AG08395 (cell line): ENCODE results near the gene SDHB.

ENCODE experiments used
- DNase-seq: peaks from one replicate; pipeline ENCODE4 v3.0.0; 2012; ENCODE audit warnings: mixed read lengths, low spot score

The SDHB gene

DNA sequence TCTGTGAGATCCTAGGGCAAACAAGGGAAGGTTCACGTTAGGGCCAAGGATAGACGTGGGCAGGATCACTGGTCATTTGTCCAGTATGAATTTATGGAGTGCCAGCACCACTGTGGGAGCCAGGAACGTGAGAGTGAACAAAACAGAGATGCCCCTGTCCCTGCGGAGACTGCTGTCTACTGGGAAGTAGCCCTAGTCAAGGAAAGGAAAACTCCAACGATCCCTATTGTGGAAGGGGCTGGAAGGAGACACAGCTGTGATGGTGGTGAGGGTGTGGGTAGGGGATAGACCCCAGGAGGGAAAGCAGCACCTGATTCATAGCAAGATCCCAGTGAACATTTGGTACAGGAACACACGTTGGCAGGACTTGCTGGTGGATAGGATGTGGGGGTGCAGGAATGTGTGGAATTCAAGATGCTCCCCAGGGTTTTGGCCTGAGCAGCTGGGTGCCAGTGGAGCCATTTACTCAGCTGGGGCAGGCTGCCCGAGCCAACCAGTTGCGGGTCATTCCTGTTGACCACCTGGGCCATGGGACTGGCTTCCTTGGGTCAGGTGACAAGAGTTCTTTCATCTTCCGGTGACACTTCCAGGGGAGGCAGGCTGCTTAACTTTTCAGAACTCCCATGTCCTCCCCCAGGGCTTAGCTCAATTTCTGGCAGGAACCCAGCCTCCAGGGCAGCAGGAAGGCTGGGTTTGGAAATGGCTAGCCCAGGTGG lies 40.9 kb downstream of the SDHB start:
- peak; percentile 30 for DNase-seq

DNA sequence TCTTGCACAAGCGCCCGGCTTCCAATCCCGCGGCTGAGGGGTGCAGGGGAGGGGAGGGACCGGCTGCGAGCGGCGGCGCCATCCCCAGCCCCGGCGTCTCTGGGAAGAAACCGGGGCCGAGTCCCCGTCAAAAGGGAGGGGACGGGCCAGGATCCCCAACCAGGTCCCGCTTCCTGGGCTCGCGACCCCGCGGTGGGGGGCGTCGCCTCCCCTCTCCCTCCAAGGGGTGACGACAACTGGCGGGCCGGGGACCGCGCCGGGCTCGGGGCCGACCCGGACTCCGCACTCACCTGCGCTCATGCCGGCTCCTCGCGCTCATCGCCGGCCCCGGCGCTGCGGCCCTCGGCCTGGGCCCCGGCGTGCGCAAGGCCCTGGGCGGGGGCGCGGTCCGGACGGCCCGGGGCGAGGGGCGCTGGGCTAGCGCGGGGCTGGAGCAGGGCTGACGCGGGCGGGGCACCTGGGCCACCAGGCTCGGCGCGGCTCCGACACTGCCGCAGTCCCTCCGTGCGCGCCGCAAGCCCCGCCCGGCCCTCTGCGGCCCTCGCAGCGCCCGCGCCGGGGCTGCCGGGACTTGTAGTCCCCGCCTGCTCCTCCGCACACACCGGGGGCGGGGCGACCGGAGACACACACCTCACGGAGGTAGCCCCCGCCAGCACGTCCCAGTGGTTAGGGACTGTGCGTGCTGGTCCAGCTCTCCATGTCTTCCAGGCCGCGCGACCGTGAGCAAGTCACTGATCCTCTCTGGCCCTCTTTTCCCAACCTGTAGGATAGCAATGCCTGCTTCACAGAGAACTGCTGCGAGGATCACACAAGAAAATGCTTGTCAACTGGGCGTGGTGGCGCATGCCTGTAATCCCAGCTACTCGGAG lies 42.2 kb downstream of the SDHB start, which contains the start of gene ATP13A2:
TSS of gene ATP13A2 (minus strand) at position 490 of the 869 bp plus-strand sequence. CDS start at position 300, 190 bp downstream.
- peak; percentile 80 for DNase-seq

DNA sequence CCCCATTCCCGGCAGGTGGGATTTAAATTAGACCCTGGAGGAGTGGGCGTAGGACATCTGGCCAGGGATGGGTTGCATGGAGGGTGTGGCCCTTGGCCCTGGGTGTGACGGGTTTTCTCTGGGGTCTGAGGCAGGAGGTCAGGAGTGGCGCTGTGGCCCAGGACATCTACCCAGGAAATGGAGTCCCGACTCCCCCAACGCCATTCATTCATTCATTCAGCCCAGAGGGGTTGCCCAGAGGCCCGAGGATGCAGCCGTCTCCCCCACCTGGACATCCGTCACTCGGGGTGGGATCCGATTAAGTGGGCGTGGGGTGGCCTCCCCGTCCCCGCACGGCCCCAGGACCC lies 42.8 kb downstream of the SDHB start:
- no peak for DNase-seq

DNA sequence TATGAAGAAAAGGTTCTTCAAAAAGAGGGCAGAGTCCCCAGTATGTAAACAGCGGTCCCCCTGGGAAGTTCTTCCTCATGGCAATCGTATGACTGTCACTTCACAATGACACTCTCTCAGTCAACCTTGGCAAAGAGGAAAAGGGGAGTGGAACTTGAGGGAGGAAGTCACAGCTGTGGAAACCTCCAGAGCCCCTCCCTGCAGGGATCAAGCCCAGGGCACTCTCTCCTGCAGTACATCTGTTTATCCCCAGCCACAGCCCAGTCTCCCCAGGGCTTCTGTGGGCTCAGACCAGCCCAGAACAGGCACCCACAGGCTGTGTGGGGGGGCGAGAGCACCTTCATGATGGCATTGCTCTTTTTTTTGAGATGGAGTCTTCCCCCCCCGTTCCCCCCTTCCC lies 44.1 kb downstream of the SDHB start:
- no peak for DNase-seq

- no peak for DNase-seq
Observed at GRCh38 chr1:17008208-17008855, 45.5 kb downstream of the SDHB start.

DNA sequence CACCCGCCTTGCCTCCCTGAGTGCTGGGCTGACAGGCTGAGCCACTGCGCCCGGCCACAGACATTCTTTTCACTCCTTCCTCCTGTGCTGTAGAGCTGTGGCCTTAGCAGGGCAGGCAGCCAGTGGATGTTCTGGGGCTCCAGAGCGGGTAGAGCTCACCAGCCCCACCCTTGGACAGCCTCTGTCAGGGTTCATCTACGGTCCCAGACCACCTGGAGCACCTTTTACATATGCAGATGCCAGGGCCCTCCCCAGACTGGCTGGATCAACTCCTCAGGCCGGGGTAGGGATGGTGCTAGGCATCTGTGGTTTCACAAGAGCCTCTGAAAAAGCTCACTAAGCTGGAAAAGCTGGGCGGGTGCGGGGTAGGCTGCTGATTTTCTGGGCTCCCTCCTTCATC lies 46.7 kb downstream of the SDHB start:
- no peak for DNase-seq

DNA sequence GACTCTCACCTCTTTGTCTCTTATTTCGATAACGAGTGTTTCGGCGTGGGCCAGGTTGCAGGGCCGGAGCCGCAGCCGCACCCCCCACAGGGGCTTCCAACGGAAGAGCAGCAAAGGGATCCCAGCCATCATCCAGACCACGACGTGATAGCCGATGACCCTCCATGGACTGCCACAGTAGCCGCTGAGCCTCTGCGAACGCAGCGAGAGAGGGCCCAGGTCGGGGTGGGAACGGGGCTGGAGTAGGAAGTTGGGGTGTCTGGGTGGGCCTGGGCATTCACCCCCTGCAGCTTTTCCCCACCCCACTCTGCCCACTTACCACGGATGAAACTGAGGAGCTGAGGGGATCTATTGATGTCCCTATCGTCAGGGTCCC lies 48.5 kb downstream of the SDHB start:
- DNase-seq = no peak

GRCh38 chr1:17004466-17005364 lies 49.1 kb downstream of the SDHB start:
- no peak for DNase-seq

DNA sequence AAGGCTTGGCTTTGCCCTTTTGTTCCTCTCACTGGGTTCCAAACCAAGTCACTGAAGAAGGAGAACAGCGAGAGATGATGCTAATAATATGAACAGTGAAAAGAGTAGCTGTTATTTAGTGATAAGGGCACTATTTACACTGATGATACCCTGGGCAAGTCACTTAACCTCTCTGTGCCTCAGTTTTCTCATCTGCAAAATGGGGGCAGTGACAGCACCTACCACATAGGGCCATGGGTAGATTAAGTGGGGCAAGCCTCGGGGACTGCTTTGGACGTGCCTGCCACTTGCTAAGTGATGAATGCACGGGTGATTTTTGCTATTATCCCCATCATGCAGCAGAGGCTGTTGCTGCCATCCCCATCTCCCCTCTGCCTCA lies 51.3 kb downstream of the SDHB start:
- DNase-seq = no peak

- DNase-seq = no peak
Observed at GRCh38 chr1:17001760-17002523, 51.9 kb downstream of the SDHB start.

GRCh38 chr1:16999863-17000262 lies 54.0 kb downstream of the SDHB start:
- no peak for DNase-seq

DNA sequence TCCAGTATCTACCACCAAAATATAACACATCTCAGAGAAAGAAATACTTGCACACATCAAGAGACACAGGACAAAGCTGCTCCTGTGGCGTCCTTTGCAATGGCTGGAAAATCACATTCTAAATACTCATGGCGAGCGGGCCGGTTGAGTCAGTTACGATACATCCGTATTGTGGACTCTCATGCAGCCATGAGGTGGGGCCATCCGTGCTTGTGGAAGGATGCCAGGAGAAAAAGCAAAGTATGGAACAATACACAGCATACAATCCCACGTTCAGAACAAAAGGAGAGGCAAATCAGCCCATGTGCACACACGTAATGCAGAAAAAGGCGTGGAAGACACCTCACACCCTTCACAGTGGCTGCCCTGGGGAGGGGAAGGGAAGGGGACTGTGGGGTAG lies 55.2 kb downstream of the SDHB start:
- no peak for DNase-seq

DNA sequence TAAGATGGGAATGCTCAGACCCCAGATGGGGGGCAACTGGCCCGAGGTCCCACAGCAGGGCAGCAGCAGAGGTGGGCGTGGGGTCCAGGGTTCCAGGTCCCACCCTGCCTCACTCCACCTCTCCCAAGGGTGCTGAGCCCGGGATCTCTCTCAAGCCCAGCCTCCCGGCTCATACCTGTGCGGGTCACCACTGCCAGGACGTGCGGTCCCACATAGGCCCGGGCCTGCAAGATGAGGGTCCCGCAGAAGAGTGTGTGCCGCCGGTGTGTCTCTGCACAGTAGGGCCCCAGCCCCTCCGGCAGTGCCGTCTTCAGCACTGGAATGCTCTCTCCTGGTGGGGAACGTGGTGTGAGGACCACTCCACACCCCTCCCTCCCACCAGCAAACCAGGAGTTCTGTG lies 57.0 kb downstream of the SDHB start:
- no peak for DNase-seq

DNA sequence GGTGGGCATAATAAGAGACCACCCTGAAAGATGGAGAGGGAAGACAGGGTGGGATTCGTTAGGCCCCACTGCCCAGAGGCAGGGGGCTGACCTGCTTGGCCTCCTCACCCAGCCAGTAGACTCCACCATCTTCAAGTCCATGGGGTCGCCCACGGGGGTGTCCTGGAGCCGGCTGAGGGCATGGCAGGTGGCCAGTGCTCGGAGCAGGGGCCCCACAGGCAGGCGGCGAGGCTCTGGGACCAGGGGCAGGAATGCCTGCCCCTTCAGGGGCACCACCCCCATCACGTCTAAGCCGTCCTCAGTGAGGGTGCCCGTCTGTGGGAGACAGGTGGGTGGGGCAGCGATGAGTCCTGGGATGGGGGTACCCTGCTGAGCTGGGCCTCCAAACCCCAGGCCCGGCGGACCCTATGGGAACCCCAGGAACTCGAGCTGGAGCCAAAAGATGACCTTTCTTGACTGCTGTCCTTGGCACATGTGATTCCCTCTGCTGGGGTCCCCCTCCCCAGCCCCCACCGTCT lies 60.3 kb downstream of the SDHB start:
- no peak for DNase-seq

DNA sequence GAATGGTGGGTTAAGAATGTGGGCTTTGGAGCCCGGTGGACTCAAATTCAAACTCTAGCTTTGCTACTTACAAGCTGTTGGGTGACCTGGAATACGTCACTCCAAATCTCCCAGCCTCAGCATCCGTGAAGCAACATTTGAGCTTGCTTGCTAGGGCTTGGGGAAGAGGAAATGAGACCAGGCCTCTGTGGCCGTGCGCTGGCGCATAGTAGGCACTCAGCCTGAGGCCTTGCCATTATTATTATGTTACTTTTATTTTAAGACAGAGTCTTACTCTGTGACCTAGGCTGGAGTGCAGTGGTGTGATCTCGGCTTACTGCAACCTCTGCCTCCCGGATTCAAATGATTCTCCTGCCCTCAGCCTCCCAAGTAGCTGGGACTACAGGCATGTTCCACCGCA lies 61.2 kb downstream of the SDHB start:
- DNase-seq = no peak

DNA sequence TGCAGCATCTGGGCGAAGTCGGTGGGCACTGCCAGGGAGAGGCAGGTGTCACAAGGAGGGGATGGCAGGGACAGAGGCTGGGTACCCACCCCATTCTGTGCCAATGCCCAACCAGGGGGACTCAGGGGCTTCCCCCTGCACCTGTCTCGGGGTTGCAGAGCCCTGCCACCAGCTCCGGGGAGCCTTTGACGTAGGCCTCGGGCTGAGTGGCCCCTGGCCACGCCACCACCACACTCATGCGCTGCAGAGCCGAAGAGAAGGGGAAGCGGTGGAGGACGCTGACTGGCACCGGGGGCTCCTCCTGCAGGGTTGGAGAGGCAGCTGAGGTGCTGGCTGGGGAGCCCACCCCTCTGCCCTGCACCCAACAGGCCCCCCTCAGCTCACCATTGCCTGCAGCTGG lies 61.7 kb downstream of the SDHB start:
- no peak for DNase-seq

GRCh38 chr1:16991571-16991970 lies 62.3 kb downstream of the SDHB start:
- DNase-seq = no peak

DNA sequence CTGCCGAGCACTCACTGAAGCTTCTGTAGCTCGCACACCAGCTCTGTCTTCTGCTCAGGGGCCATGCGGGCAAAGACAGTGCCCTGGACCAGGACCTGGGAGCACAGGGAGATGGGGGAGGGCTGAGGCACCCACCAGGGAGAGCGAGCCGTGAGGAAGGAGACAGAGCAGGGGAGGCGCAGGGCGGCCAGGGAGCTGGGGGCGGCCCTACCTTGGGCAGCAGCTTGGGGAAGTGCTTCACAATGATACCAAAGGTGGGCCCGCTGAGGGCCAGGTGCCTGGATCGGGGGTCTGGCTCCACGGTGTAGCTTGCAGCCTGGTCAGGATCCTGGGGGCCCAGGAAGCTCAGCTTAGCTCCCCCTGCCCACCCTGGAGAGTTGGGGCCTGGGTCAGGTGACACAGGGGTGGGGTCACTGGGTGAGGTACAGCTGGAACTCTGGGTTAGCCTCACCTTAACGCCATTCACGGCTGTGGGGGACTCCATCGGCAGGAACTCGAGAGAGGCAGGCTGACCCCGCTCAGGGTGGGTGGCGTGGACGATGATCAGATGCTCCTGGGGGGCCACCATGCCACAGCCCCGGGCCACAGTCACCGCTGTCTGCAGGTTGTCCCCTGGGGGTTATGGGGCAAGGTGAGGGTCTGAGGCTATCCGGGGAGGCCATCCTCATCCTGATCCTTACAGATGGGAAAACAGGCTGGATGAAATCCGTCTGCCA lies 64.0 kb downstream of the SDHB start:
- no peak for DNase-seq

DNA sequence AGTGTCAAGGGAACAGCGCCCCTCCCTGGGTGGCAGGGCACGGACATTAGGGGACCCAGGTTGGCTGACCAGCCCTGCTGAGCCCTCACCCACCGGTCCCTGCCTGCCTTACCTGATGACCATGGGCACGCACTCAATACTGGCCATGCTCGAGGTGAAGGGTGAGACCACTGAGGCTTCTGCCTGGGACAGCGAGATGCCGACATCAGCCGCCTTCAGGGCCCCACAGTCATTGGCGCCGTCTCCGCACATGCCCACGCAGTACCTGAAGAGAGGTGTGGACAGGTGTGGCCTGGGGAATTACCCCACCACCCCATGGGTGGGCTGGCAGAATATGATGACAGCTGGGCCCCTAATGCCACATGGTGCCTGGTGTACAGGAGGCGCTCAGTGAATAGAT lies 65.6 kb downstream of the SDHB start:
- DNase-seq = no peak

- DNase-seq = no peak
Observed at GRCh38 chr1:16986962-16987361, 66.9 kb downstream of the SDHB start.
